ENCODE data around the gene TRIM28. TPM values are rescaled to one million over a fixed set of nuclear protein-coding genes. Genes with fewer than 3 reads are reported as not detected.

The TRIM28 gene
- total RNA-seq, 4 donors from 2014 or later = 180 to 694 (median 297) TPM

Small RNA genes lying within 50 kb of the gene (small RNA-seq; reads per million reads assigned to genes)
- gene MIR6807 = 0 to 0.56 (median 0.15) reads per million in 4 donors
- gene RN7SL525P = 0 reads per million in 4 donors

Other genes starting within 250 kb of the TRIM28 start
- gene ERVK3-1, start 238.7 kb upstream of the TRIM28 start, total RNA-seq = 10 to 100 TPM; 13.3 to 58.9 (median 36.2) TPM
- 10 to 100 TPM in 1 of 4 donors, 1 to 10 TPM in 3; 3.0 to 11.6 (median 3.3) TPM for gene ZSCAN22, start 217.1 kb upstream of the TRIM28 start, total RNA-seq
- gene A1BG, start 190.6 kb upstream of the TRIM28 start, total RNA-seq = 10 to 100 TPM in 1 of 4 donors, 1 to 10 TPM in 1, under 1 TPM in 1, not detected in 1; 0.60 to 25.1 (median 3.7) TPM
- gene ZNF497, start 181.3 kb upstream of the TRIM28 start, total RNA-seq = 10 to 100 TPM in 1 of 4 donors, 1 to 10 TPM in 3; 1.3 to 19.3 (median 4.2) TPM
- gene ZNF837, start 163.0 kb upstream of the TRIM28 start, total RNA-seq = 10 to 100 TPM in 1 of 4 donors, 1 to 10 TPM in 3; 3.7 to 10.7 (median 6.1) TPM
- gene RPS5, start 156.8 kb upstream of the TRIM28 start, total RNA-seq = 1,000 to 10,000 TPM in 1 of 4 donors, 100 to 1,000 TPM in 3; 513 to 1,129 (median 743) TPM
- gene RNF225, start 148.4 kb upstream of the TRIM28 start, total RNA-seq = not detected
- gene ZNF584, start 135.4 kb upstream of the TRIM28 start, total RNA-seq = 1 to 10 TPM; 3.4 to 8.3 (median 7.3) TPM
- 1 to 10 TPM; 3.0 to 5.1 (median 3.5) TPM for gene ZNF132, start 103.9 kb upstream of the TRIM28 start, total RNA-seq
- 10 to 100 TPM in 1 of 4 donors, 1 to 10 TPM in 3; 3.0 to 10.6 (median 6.3) TPM for gene ZNF324B, start 92.4 kb upstream of the TRIM28 start, total RNA-seq
- gene ZNF324, start 77.0 kb upstream of the TRIM28 start, total RNA-seq = 10 to 100 TPM in 3 of 4 donors, 1 to 10 TPM in 1; 9.4 to 27.5 (median 24.5) TPM
- gene ZNF446, start 67.7 kb upstream of the TRIM28 start, total RNA-seq = 10 to 100 TPM in 3 of 4 donors, 1 to 10 TPM in 1; 2.8 to 54.6 (median 18.1) TPM
- 1 to 10 TPM in 3 of 4 donors, not detected in 1; 3.3 to 5.0 (median 4.4) TPM for gene SLC27A5, start 32.1 kb upstream of the TRIM28 start, total RNA-seq
- gene ZBTB45, start 24.3 kb upstream of the TRIM28 start, total RNA-seq = 10 to 100 TPM; 12.8 to 24.7 (median 18.1) TPM
- gene CHMP2A, start 11.0 kb downstream of the TRIM28 start, total RNA-seq = 100 to 1,000 TPM in 3 of 4 donors, 10 to 100 TPM in 1; 24.7 to 194 (median 141) TPM
- 10 to 100 TPM; 24.2 to 56.9 (median 26.7) TPM for gene UBE2M, start 14.5 kb downstream of the TRIM28 start, total RNA-seq
- 100 to 1,000 TPM in 1 of 4 donors, 10 to 100 TPM in 3; 45.5 to 113 (median 67.1) TPM for gene MZF1, start 29.3 kb downstream of the TRIM28 start, total RNA-seq